ENCODE results near the gene RER1. TPM values are rescaled to one million over a fixed set of nuclear protein-coding genes. Genes with fewer than 3 reads are reported as not detected.

RER1 gene
- total RNA-seq, 1 experiment from 2014 or later = 79.8 TPM

GRCh38 chr1:2430592-2430973 is 38.9 kb downstream of the RER1 start (continued):
- TF ChIP-seq PREB (CRISPR knock-in tag; IDR thresholded peaks at IDR 0.05; ENCODE audit: borderline replicate concordance) = no peak

- no peak for TF ChIP-seq EMX1 (CRISPR knock-in tag; IDR thresholded peaks at IDR 0.05)
- TF ChIP-seq TP53 (CRISPR knock-in tag; IDR thresholded peaks at IDR 0.05) = no peak
- TF ChIP-seq NR3C1 (CRISPR knock-in tag; conservative IDR thresholded peaks at IDR 0.05; ENCODE audit: low read depth) = no peak
- TF ChIP-seq ZNF671 (CRISPR knock-in tag; IDR thresholded peaks at IDR 0.05) = no peak
- TF ChIP-seq FOXJ3 (CRISPR knock-in tag; IDR thresholded peaks at IDR 0.05; ENCODE audit: borderline replicate concordance) = no peak
- no peak for TF ChIP-seq HMGXB4 (CRISPR knock-in tag; IDR thresholded peaks at IDR 0.05)
- TF ChIP-seq SMAD4 (CRISPR knock-in tag; IDR thresholded peaks at IDR 0.05) = no peak
- no peak for TF ChIP-seq CBFB (CRISPR knock-in tag; IDR thresholded peaks at IDR 0.05; ENCODE audit: low read depth)
- TF ChIP-seq ERG (CRISPR knock-in tag; IDR thresholded peaks at IDR 0.05) = no peak
- TF ChIP-seq CREB1 (CRISPR knock-in tag; IDR thresholded peaks at IDR 0.05) = no peak
- no peak for TF ChIP-seq USF2 (CRISPR knock-in tag; IDR thresholded peaks at IDR 0.05)
- TF ChIP-seq ZNF532 (CRISPR knock-in tag; IDR thresholded peaks at IDR 0.05; ENCODE audit: borderline replicate concordance) = no peak
- TF ChIP-seq CDX4 (CRISPR knock-in tag; IDR thresholded peaks at IDR 0.05; ENCODE audit: borderline replicate concordance) = no peak
- no peak for TF ChIP-seq AFF4 (CRISPR knock-in tag; IDR thresholded peaks at IDR 0.05; ENCODE audit: borderline replicate concordance)
- no peak for TF ChIP-seq NFYB (CRISPR knock-in tag; conservative IDR thresholded peaks at IDR 0.05; ENCODE audit: low read depth)
- TF ChIP-seq ZNF219 (CRISPR knock-in tag; IDR thresholded peaks at IDR 0.05; ENCODE audit: borderline replicate concordance) = no peak
- no peak for TF ChIP-seq E2F5 (CRISPR knock-in tag; IDR thresholded peaks at IDR 0.05)
- TF ChIP-seq ZNF263 (CRISPR knock-in tag; IDR thresholded peaks at IDR 0.05; ENCODE audit: low read depth) = no peak
- TF ChIP-seq IRF1 (CRISPR knock-in tag; IDR thresholded peaks at IDR 0.05) = no peak
- no peak for ATAC-seq
- no peak for DNase-seq (ENCODE audit: low spot score)
- Mint-ChIP-seq H3K9me3 (peaks cover 11% of the 10 kb centered on the region), H3K27ac (no peak overlapping the region), H3K4me1 (no peaks in the 10 kb centered on the region), H3K27me3 (ENCODE audit: low read depth) (no peaks in the 10 kb centered on the region), H3K36me3 (no peaks in the 10 kb centered on the region), H3K4me3 (no peak overlapping the region)
- ChIA-PET POLR2A (no interaction called here), CTCF (interaction anchor here (1.4 to 1.7 kb wide), 3 partner anchors 15 to 117 kb away, joined by 3 to 9 read pairs (median 8); no protein-coding TSS in a partner anchor)
Observed at GRCh38 chr1:2431103-2431502, 39.5 kb downstream of the RER1 start.

All from WTC11 (cell line).